Epidermal melanocyte (primary cell): Measurements from ENCODE around the gene GPC5.
A peak's percentile ranks its signal among the peaks of the same experiment; 100 is the strongest.
"Not testable (repeated sequence)": the region's sequence is repeated elsewhere in the genome, so short reads cannot be mapped to it uniquely, and the experiment has no call there.

Source experiments
- DNase-seq: peaks from one replicate; pipeline ENCODE4 v3.0.0; 2011; ENCODE audit warnings: low spot score; ENCODE audit not compliant: insufficient read length

GPC5 gene

DNA sequence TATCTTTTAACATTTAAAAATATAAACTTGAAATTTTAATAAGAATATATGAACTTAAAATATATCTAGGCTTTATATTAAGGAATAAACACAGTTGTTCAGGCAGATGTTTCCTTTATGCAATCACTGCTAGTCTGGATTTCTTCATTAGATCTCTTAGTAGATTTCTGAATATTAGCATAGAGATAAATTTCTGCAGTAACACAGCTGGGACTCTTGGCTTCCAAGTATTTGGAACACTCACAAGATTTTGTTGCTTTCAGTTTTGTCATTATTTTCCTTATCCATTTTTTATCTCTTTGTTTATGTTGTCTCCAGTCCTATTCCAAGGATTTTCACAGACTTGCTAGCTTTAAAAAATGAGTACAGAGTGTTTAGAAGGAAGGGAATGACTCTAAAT is 857.1 kb downstream of the GPC5 start:
- no peak for DNase-seq

DNA sequence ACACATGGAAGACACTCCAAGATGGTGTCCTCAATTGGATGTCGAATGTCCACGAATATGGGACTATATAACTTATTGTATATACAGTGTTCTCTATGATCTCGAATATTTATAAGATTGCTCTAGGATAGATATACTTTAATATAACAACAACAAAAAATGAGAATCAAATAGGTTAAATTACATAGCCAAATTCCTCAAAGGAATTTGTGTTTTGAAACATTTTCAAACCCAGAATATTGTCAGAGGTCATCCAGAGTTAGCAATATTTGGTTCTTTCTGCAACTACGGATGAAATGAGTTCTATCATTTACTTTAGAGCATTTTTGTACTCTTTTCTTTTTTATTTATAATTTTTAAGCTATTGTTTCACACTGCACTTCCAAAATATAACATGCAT is 857.8 kb downstream of the GPC5 start:
- no peak for DNase-seq

DNA sequence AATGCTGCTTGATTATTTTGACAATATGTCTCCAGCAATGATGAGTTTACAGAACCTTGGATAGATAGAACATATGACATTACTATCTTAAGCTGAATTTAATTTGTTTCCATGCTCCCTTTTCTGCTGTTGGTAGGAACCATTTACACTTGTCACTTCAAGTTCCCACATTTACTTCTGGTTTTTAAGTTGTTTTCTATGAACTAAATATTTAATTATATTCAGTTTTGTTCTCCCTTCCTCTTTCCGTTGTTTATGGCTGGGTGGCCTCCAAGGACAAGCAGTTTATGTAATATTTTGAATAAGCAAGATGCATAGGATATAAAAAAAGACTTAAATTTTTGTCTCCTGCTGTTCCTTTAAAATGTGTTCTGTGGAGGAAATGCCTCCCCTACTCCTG is 860.6 kb downstream of the GPC5 start:
- DNase-seq: no peak

DNA sequence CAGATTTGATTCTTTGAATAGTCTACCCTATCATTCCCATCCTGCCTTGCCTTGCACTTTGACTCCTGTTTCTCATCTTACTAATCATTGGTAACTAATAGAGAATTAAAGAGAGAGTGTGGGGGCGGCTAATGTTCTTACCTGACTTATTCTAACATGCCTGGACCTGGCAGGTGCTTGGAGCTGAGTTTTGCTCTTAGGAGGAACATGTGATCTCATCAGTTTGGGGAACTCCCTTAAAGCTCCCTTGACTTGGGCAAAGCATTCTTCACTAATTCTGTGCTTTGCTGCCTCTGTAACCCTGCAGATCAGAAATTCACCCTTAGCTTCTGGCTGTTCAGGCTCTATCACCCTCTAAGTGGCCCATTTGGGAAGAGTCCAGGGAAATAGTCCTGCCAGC is 861.1 kb downstream of the GPC5 start:
- DNase-seq: no peak

DNA sequence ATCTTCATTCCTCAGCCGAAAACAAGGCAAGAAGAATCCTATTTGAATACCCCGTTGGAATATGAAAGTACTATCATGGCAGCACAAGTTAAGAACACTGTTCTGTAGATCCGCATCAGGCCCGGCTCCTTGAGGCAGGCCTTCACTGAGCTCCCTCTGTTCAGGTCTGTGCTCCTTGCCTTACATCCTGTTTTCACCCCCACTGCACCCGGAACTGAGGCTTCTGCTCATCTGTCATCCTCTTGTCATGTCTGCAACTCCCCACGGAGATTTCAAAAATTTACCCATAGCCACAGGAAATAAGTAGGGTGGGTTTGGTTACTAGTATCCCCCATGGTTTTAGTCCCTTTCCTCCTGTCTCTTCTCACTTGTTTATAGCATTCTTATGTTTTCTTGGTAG is 861.9 kb downstream of the GPC5 start:
- DNase-seq: no peak

DNA sequence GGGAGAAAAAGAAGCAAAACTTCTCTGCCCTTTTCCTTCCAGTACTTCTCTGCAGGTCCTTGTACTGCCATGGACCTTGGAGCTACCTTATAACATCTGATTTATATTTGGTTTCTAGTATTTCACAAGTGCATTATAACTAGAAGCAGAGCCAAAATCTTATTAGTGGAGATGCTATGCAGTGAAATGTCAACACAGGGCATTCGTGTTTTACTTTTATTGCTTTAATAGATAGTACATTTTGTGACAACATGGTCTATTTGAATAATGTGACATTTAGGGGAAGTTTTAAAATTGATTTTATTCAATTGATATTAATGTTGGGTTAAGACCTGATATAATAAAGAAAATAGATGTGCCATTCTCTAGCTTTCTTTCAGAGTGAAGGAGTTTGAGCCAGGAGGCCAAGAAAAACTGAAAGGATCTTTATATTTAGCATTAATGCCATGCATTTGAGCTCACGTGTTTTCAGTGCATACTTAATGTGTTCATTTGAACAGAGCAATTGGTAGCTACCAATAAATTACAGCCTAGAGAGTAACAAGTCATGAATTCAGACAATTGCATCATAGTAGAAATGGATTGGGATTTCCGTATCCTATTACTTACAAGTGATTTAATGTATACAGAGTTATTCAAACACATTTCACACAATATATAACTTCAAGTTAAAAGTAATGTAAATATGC is 863.8 kb downstream of the GPC5 start:
- DNase-seq: no peak

DNA sequence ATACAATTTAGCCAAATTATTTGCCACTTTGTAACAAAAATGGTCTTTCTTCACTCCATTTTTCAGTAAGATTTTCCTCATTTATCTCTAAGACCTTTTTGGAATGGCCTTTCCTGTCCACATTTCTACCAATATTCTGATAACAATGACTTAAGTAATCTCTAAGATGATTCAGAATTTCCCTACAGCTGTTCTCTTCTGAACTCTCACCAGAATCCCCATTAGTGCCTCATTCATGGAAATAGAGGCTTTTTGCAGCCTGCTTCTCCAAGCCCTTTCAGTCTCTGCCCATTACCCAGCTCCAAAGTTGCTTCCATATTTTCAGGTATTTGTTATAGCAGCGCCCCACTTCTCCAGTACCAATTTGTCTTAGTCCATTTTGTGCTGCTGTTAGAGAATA is 867.0 kb downstream of the GPC5 start:
- DNase-seq: no peak

DNA sequence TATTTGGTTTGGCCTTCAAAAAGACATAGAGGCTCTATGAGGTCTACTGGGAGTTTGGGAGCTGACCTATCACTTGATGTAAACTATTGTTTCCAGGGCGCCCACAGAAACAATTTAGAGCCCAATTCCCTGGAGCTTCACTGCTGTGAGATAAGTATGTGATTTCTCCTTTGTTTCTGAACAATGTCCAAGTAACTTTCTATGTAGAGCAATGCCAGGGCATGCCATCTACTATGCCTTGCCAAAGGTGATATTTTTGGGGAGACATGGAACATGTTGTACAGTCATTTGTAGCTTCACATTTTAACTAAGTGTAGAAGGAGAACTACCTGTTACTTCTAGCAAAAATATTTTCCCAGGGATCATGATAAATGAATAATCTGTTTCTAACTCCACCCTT is 872.6 kb downstream of the GPC5 start:
- no peak for DNase-seq

DNA sequence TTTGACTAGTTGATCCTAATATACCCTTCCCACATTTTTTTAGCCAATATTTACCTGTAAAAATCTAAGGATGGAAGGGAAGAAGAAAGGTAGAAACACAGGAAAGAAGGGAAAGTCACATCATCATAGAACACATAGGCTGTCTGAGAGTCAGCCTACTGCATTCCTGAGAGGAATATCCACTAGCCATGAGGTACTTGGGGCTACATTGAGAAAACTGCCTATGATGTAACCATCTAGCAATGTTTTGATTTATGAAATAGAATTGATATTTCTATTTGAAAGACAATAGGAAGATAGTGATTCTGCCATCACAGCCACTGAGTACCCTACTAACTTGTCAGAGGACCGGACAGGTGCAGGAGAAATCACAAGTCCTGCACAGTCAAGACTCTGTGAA is 873.8 kb downstream of the GPC5 start:
- DNase-seq: no peak

DNA sequence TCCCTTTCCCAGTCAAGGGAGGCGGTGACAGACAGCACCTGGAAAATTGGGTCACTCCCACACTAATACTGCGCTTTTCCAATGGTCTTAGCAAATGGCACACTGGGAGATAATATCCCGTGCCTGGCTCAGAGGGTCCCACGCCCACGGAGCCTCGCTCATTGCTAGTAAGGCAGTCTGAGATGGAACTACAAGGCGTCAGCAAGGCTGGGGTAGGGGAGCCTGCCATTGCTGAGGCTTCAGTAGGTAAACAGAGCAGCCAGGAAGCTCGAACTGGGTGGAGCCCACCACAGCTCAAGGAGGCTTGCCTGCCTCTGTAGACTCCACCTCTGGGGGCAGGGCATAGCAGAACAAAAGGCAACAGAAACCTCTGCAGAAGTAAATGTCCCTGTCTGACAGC is 882.6 kb downstream of the GPC5 start:
- DNase-seq: not testable (repeated sequence)

DNA sequence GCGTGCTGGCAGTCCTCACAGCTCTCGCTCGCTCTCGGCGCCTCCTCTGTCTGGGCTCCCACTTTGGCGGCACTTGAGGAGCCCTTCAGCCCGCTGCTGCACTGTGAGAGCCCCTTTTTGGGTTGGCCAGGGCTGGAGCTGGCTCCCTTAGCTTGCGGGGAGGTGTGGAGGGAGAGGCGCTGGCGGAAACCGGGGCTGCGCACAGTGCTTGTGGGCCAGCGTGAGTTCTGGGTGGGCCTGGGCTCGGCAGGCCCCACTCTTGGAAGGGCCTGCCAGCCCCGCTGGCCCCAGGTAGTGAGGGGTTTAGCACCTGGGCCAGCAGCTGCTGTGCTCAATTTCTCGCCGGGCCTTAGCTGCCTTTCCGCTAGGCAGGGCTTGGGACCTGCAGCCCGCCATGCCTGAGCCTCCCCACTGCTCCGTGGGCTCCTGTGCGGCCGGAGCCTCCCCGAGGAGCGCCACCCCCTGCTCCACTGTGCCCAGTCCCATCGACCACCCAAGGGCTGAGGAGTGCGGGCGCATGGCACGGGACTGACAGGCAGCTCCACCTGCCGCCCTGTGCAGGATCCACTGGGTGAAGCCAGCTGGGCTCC is 892.4 kb downstream of the GPC5 start:
- not testable (repeated sequence) for DNase-seq

DNA sequence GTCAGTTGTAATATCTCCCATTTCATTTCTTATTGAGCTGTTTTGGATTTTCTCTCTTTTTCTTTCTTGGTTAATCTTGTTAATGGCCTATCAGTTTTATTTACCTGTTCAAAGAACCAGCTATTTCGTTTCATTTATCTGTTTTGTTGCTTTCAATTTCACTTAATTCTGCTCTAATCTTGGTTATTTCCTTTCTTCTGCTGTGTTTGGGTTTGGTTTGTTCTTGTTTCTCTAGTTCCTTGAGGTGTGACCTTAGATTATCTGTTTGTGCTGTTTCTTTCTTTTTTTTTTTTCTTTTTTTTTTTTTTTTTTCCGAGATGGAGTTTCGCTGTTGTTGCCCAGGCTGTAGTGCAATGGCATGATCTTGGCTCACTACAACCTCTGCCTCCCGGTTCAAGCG is 896.1 kb downstream of the GPC5 start:
- not testable (repeated sequence) for DNase-seq

DNA sequence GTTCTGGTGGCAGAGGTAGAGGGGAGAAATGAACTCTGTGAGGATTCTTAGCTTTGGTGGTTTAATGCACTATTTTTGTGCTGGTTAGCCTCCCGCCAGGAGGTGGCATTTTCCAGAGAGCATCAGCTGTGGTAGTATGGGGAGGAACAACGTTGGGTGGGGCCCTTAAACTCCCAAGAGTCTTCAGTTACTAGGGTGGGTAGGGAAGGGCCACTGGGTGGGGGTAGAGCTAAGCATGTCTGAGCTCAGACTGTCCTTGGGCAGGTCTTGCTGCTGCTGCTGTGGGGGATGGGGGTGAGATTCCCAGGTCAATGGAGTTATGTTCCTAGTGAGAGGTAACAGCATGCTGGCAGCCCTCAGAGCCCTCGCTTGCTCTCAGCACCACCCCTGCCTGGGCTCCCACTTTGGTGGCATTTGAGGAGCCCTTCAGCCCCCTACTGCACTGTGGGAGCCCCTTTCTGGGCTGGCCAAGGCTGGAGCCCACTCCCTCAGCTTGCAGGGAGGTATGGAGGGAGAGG is 897.8 kb downstream of the GPC5 start:
- not testable (repeated sequence) for DNase-seq

DNA sequence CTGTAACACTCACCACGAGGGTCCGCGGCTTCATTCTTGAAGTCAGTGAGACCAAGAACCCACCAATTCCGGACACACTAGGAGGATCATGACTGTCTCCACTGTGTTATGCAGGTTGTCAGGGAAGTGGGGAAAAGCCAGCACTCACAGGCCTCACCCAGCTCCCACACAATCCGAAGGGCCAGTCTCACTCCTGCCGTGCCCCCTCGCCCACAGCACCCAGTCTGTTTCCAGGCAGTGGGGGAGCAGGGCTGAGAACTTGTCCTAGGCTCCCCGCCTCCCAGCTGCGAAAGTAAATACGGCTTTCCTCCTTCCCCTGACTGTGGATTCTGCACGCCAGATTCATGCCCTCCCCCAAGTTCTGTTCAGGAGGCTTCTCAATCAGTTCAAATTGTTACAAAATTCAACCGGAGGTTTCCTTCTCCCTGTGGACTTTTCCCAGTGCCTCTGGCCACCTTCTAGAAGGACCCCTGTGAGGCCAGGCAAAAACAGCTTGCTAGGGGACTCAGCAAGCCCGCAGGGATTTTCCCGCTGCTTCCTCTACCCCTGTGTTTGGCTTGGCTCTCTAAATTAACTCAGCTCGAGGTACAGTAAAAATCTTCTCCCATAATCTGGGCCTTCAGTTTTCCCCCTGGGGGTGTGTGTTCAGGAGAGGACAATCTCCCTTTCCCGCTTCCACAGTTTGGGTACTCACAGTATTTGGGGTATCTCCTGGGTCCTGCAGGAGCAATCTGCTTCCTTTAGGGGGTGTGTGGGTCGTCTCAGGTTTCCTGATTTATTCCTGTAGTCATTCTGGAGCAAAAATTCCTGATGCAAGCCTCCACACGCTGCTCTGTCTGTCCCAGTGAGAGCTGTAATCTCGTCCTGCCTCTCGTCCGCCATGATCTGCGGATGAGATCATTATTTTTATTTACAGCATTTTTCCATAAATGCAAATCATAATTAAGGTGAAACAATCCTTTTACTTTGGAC is 899.8 kb downstream of the GPC5 start:
- DNase-seq: no peak

DNA sequence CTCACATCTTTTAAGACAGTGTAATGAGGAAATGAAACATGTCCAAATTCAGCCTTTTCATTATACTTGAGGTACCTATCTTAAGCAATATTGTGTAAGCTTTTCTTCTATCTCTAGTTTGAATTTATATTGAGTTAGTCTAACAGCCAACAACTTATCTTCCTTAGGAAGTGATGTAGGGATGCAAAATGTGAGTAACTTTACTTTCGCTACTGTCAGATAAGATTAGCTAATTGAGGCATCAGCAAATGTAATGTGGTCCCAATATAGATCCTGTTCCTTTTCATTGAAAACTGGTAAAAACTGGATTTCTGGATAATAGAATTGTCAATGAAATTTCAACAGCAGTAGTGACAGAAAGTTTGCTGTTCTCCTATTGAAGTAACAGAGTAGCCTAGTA is 902.2 kb downstream of the GPC5 start:
- DNase-seq: no peak

DNA sequence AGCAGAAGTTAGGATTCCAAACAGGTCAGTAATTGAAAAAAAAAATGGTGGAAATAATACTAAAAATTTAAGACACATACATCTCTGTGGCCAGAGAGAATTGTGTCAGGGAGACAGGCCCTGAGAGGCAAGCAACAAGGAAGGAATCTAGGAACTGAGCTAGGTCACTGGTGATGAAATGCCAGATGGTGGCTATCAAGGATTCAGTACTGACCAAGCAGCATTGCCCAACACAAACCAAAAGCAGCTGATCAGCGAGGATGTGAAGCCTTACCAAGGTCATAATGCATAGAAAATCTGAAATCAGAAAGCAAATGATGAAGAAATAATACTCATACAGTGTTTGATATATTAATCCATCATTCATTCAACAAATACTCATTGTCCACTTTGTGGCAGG is 905.0 kb downstream of the GPC5 start:
- peak; percentile 25 for DNase-seq

DNA sequence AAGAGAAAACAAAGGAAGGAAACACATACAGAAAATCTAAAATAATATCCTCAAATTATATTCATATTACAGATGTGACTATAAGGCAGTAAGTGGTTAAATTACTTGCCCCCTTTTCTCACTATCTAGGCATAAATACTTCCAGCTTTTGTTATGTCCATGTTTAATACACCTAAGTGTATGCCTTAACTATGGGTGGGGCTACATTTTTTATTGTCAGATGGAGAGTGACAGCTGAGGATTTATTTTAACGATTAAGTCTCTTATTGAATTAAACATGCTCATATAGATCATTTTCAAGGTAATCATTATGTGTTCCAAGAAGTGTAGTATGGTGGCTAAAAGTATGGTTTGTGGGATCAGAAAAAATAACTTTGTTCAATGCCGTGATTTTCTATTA is 909.3 kb downstream of the GPC5 start:
- DNase-seq: no peak

DNA sequence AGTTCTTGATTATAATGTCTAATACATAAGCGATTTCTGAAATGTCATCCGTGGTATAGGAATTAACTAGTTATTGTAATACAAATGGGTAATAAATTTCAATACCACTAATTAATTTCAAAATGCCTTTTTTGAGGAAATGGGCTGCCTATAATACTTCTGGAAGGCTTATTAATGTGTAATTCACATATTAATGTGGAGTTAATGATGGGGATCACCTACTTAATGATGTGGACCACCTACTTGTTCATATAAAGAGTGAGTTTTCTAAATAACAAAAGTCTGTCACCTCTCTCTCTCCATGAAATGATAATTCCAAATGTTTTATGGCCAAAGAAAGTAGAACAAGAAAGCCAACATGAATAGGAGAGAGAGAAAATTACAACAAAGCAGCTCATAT is 914.4 kb downstream of the GPC5 start:
- DNase-seq: no peak

DNA sequence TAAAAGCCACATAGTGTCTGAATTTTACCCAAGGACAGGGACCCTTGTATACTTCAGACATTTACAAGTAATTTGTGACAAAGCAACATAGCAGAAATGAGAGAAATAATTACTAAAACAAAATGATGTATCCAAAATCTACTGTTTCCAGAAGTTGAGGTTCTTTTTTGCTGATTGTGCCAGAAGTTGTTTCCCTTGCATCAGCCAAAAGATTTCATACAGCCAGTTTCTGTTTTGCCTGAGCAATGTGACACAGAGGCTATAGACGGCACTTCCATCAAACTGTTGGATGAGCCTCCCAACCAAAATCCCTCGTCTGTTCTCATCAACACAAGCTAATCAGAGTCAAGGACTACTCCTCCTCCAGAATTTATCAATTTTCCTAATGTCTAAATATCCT is 915.0 kb downstream of the GPC5 start:
- no peak for DNase-seq

DNA sequence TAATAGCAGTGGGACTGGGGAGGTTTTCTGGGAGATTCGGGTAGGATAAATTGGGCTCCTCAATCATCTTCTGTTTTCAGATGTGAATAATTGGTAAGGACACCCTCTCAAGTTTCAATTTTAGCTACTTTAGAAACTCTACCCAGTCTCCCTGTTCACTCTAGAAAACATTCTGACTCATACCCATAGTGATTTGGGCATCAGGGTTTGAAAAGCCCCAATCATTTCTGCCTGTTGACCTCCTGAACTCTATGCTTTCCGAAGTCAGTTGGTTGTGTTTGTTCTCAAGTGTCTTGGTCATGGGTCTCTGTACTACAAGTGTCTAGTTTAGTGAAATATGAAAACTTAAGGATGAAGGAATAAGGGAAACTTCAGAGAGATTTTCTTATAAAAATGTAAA is 916.8 kb downstream of the GPC5 start:
- no peak for DNase-seq

DNA sequence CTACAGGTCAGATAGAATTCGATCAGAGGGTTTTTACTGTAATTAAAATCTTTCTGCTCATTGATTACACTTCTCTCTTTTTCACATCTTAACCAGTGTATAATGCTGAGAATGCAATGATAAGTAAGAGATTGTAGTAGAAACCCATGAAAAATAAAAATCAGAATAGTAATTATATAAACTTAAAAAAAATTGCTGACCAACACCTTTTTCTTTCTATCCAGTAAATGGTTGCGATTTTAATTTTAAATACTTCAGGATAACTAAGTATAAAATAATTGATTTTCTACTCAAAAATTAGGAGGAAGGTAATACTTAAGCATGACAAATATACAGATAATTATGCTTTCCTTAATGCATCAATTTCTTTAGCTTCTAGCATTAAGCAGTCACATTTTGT is 917.6 kb downstream of the GPC5 start:
- DNase-seq: no peak

DNA sequence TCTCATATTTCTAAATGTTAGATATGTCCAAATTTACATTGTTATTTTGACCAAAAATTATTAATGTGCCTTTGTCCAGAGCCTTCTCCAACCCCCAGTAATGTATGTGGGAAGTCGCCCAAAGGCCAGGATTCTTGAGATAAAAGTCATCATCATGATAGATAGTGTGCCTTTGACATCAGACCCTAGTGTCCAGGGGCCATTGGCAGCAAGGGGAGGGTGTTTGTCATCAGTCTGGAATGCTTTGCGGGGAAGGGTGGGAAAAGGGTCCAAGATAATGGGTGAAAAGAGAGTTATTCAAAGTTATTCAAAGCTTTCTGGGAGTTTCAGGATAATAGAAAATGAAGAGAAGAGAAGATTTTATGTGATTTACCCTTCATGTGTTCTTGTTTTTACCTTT is 918.6 kb downstream of the GPC5 start:
- no peak for DNase-seq
